Endothelial cell of umbilical vein (primary cell): Measurements from ENCODE around the gene PRPF38B.

Experiments used
- EZH2 ChIP-seq: IDR thresholded peaks from 2 replicates; pipeline ENCODE4 v1.6.1; 2012; ENCODE audit warnings: borderline replicate concordance, low read depth, mild to moderate bottlenecking, moderate library complexity, low read length, inconsistent platforms; ENCODE audit not compliant: severe bottlenecking
- FOS ChIP-seq: IDR thresholded peaks from 2 replicates; pipeline ENCODE4 v1.6.1; 2011; ENCODE audit warnings: mild to moderate bottlenecking, low read length, moderate library complexity, borderline replicate concordance; ENCODE audit not compliant: insufficient read depth
- GATA2 ChIP-seq: IDR thresholded peaks from 2 replicates; pipeline ENCODE4 v1.7.0; 2011; ENCODE audit warnings: low read depth, mild to moderate bottlenecking, moderate library complexity, mixed read lengths, low read length; ENCODE audit not compliant: insufficient read length, insufficient read depth
- JUN ChIP-seq: IDR thresholded peaks from 2 replicates; pipeline ENCODE4 v1.6.1; 2011; ENCODE audit warnings: borderline replicate concordance, low read depth; ENCODE audit not compliant: insufficient read length, insufficient read depth
- MAX ChIP-seq: IDR thresholded peaks from 2 replicates; pipeline ENCODE4 v1.6.1; 2011; ENCODE audit not compliant: insufficient read depth, insufficient read length
- MYC ChIP-seq: IDR thresholded peaks from one replicate; pipeline ENCODE4 v1.6.1; 2011; ENCODE audit warnings: mild to moderate bottlenecking, low read depth, low read length
- POLR2A ChIP-seq: IDR thresholded peaks from 2 replicates; pipeline ENCODE4 v1.6.1; 2012; ENCODE audit warnings: low read depth, mild to moderate bottlenecking, control low read depth, low read length
- POLR2AphosphoS5 ChIP-seq: IDR thresholded peaks from 2 replicates; pipeline ENCODE4 v1.6.1; 2012; ENCODE audit warnings: low read depth, mild to moderate bottlenecking, control low read depth, low read length, moderate library complexity; ENCODE audit not compliant: insufficient read depth
- TF ChIP-seq, protein P1 (sequence below), 2 donors: IDR thresholded peaks; 1 replicate in 1 of 2; 2 replicates in 1 of 2; pipeline ENCODE4 v1.5.1; 2011; ENCODE audit warnings: low read length in 2 of 2, mild to moderate bottlenecking in 2 of 2, moderate library complexity in 2 of 2, control low read depth in 1 of 2, inconsistent platforms in 1 of 2, low read depth in 1 of 2; ENCODE audit not compliant: insufficient read depth in 1 of 2; ENCODE audit errors: extremely low read depth in 1 of 2

GRCh38 chr1:108747171-108747850 is 55.2 kb downstream of the PRPF38B start:
- TF ChIP-seq MAX (no peak), EZH2 (no peak), POLR2A (no peak), JUN (no peak), POLR2AphosphoS5 (no peak), GATA2 (no peak), MYC (no peak), FOS (no peak)
- TF ChIP-seq, protein P1, sequence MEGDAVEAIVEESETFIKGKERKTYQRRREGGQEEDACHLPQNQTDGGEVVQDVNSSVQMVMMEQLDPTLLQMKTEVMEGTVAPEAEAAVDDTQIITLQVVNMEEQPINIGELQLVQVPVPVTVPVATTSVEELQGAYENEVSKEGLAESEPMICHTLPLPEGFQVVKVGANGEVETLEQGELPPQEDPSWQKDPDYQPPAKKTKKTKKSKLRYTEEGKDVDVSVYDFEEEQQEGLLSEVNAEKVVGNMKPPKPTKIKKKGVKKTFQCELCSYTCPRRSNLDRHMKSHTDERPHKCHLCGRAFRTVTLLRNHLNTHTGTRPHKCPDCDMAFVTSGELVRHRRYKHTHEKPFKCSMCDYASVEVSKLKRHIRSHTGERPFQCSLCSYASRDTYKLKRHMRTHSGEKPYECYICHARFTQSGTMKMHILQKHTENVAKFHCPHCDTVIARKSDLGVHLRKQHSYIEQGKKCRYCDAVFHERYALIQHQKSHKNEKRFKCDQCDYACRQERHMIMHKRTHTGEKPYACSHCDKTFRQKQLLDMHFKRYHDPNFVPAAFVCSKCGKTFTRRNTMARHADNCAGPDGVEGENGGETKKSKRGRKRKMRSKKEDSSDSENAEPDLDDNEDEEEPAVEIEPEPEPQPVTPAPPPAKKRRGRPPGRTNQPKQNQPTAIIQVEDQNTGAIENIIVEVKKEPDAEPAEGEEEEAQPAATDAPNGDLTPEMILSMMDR (IDR thresholded peaks at IDR 0.05; ENCODE audit: extremely low read depth in 1 of 2, insufficient read depth in 1 of 2, low read depth in 1 of 2, low read length in 2 of 2), result no peak
